Mesendoderm (in vitro differentiated cells): ENCODE measurements around the gene TCF4.

Experiments
- DNase-seq: peaks from one replicate; pipeline ENCODE4 v3.0.0; 2013
- H2AK5ac ChIP-seq: 2 replicates; pipeline ENCODE4 v1.6.1; 2013; ENCODE audit warnings: low read length, inconsistent platforms
- H2BK120ac ChIP-seq: 2 replicates; pipeline ENCODE4 v1.6.1; 2013; ENCODE audit warnings: low read depth, mild to moderate bottlenecking, low read length, moderate library complexity, mixed read lengths
- H2BK15ac ChIP-seq: replicated peaks from 2 replicates; pipeline ENCODE4 v1.6.1; 2013; ENCODE audit warnings: low read depth, mild to moderate bottlenecking, moderate library complexity
- H2BK5ac ChIP-seq: 2 replicates; pipeline ENCODE4 v1.6.1; 2013; ENCODE audit warnings: low read length, inconsistent platforms
- H3K18ac ChIP-seq: 2 replicates; pipeline ENCODE4 v1.6.1; 2013; ENCODE audit warnings: mild to moderate bottlenecking, low read length, mixed read lengths
- H3K23ac ChIP-seq: one replicate; pipeline ENCODE4 v1.6.1; 2013; ENCODE audit warnings: low read length
- H3K27ac ChIP-seq: 2 replicates; pipeline ENCODE4 v1.5.1; 2013; ENCODE audit warnings: low read depth, mild to moderate bottlenecking, inconsistent platforms, low read length, moderate library complexity
- H3K27me3 ChIP-seq: 2 replicates; pipeline ENCODE4 v1.6.1; 2013; ENCODE audit warnings: low read length, control low read depth, mild to moderate bottlenecking, inconsistent platforms; ENCODE audit not compliant: insufficient read depth, poor library complexity
- H3K36me3 ChIP-seq: 2 replicates; pipeline ENCODE4 v1.6.1; 2013; ENCODE audit warnings: low read length, inconsistent platforms; ENCODE audit not compliant: control insufficient read depth, insufficient read depth
- H3K4ac ChIP-seq: one replicate; pipeline ENCODE4 v1.6.1; 2013; ENCODE audit warnings: low read depth, mild to moderate bottlenecking, low read length, moderate library complexity
- H3K4me1 ChIP-seq: 2 replicates; pipeline ENCODE4 v1.6.1; 2013; ENCODE audit warnings: low read depth, low read length, inconsistent platforms; ENCODE audit not compliant: control insufficient read depth
- H3K4me2 ChIP-seq: 2 replicates; pipeline ENCODE4 v1.6.1; 2013; ENCODE audit warnings: low read length
- H3K4me3 ChIP-seq: 2 replicates; pipeline ENCODE4 v1.5.1; 2013; ENCODE audit warnings: mild to moderate bottlenecking, low read length
- H3K56ac ChIP-seq: one replicate; pipeline ENCODE4 v1.6.1; 2013; ENCODE audit warnings: low read length
- H3K79me1 ChIP-seq: 2 replicates; pipeline ENCODE4 v1.6.1; 2013; ENCODE audit warnings: low read length, inconsistent platforms
- H3K79me2 ChIP-seq: 2 replicates; pipeline ENCODE4 v1.6.1; 2013; ENCODE audit warnings: mild to moderate bottlenecking, low read length; ENCODE audit not compliant: control insufficient read depth, insufficient read depth
- H3K9ac ChIP-seq: 2 replicates; pipeline ENCODE4 v1.6.1; 2013; ENCODE audit warnings: low read length, inconsistent platforms
- H4K5ac ChIP-seq: one replicate; pipeline ENCODE4 v1.6.1; 2013; ENCODE audit warnings: low read length
- H4K8ac ChIP-seq: one replicate; pipeline ENCODE4 v1.6.1; 2013; ENCODE audit warnings: low read depth, mild to moderate bottlenecking, control low read depth, low read length, moderate library complexity
- WGBS: extraction: QIAGEN DNeasy Blood & Tissue Kit; methylation state at CpG from one replicate; pipeline ENCODE4 v1.1.7; 2013; ENCODE audit warnings: low lambda C conversion rate, missing lambda C conversion rate; ENCODE audit not compliant: insufficient coverage; ENCODE audit errors: extremely low coverage; 5-methylcytosine and 5-hydroxymethylcytosine counted together

The TCF4 gene

DNA sequence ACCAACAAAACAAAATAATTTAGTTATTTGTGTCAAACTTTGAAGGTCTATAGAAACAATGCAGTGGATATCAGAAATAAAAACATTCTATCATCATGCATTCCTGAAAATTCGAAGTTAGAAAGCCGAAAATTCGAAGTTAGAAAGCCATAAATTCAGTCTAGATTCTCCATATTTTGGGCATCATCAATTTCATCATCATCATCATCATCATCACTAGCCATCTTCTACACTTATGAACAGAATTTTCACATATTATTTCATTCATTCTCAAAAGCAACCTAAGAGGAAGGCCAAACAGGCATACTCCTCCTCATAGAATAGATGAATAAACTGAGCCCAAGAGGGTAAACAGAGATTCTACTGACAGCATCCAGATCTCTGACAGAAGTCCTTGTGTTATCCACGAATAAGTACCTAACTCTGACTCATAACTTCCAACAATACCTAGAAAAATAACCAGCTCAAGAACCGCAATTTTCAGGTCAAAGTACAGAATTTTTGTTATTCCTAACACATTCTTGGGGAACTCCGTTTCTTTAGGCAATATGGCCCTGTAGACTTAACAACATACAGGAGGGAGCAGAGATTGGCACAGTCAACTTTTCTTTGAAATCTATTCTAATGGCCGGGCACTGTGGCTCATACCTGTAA is 84.7 kb downstream of the TCF4 start:
- H3K79me1 ChIP-seq = peaks cover 14% of the 10 kb centered on the region
- no peaks in the 10 kb centered on the region for H3K4me1 ChIP-seq
- no peak overlapping the region for H2AK5ac ChIP-seq
- H3K56ac ChIP-seq = no peak overlapping the region
- peak overlapping the region; percentile 7 for H3K23ac ChIP-seq
- no peak overlapping the region for H3K9ac ChIP-seq
- no peak overlapping the region for H3K4me3 ChIP-seq
- H3K4ac ChIP-seq = no peak overlapping the region
- H3K79me2 ChIP-seq = peaks cover 48% of the 10 kb centered on the region
- no peak overlapping the region for H3K27ac ChIP-seq
- no peaks in the 10 kb centered on the region for H3K36me3 ChIP-seq
- H2BK5ac ChIP-seq = no peak overlapping the region
- no peak overlapping the region for H3K4me2 ChIP-seq
- no peak overlapping the region for H2BK120ac ChIP-seq
- no CpG with 5 or more reads among the region's 7 CpGs for WGBS
- no peak overlapping the region for H4K5ac ChIP-seq
- H3K27me3 ChIP-seq = no peaks in the 10 kb centered on the region
- H3K18ac ChIP-seq = no peak overlapping the region
- no peak overlapping the region for H2BK15ac ChIP-seq
- H4K8ac ChIP-seq = no peak overlapping the region
- no peak for DNase-seq

DNA sequence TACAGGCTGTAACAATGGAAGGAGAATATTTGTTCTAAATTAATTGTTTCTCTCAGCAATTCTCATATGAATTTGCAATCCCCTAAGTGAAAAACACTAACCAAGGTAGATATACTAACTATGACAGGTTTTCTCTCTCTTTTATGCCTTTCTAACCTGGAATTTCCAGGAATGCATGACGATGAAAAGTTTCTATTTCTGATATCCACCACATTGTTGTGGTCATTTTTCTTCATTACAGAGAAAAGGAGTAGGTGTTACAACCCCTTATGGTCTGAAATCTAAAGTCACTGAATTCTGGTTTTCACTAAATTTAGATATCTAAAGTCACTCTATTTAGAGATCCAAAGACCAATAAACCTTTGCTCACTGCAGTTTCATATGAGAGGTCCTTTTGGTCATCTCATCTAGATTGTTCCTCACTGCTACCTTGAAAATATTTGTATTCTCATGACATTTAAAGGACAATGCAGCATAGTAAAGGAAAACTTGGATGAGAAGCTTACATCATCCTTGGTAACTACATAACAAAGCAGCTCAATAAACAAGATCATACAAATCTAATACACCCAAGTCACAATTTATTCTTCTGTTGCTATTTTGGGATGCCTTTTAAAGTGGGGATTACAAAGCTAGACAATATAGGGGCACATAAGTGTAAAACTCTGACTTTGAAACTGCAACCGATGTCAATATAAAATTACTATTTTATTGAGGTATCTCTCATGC is 85.8 kb downstream of the TCF4 start:
- no peak overlapping the region for H3K4me3 ChIP-seq
- H4K8ac ChIP-seq = no peak overlapping the region
- H3K4ac ChIP-seq = no peak overlapping the region
- H4K5ac ChIP-seq = no peak overlapping the region
- H2BK15ac ChIP-seq = no peak overlapping the region
- no peaks in the 10 kb centered on the region for H3K4me1 ChIP-seq
- no peaks in the 10 kb centered on the region for H3K36me3 ChIP-seq
- H3K79me2 ChIP-seq = peaks cover 44% of the 10 kb centered on the region
- peaks cover 11% of the 10 kb centered on the region for H3K79me1 ChIP-seq
- H3K4me2 ChIP-seq = no peak overlapping the region
- no peak overlapping the region for H3K9ac ChIP-seq
- no peak overlapping the region for H2BK5ac ChIP-seq
- peak; percentile 49 for DNase-seq
- no peak overlapping the region for H2BK120ac ChIP-seq
- H2AK5ac ChIP-seq = no peak overlapping the region
- WGBS = no CpG with 5 or more reads among the region's 2 CpGs
- no peak overlapping the region for H3K27ac ChIP-seq
- H3K27me3 ChIP-seq = no peaks in the 10 kb centered on the region
- H3K23ac ChIP-seq = no peak overlapping the region
- H3K18ac ChIP-seq = no peak overlapping the region
- H3K56ac ChIP-seq = no peak overlapping the region

DNA sequence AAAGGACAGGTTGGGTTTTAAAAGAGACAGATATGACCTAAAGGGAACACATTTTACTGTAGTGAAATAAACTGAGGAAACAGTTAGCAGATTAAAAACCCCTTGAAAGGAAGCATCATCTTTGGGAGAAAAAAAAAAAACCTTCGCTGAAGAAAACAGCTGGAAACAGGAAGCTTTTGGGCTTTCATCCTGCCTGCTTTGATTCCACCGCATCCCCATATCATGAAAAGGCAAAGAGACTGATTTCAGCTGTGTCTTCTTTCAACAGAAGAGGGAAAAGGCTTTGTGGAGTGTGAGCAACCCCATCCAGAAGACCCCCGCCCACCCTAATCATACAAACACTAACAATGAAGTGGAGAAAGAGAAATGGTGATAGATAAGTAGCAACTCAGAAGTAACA is 86.4 kb downstream of the TCF4 start:
- Histone ChIP-seq H3K56ac (no peak overlapping the region), H3K4me3 (no peak overlapping the region), H3K4me1 (no peaks in the 10 kb centered on the region), H3K18ac (no peak overlapping the region), H2AK5ac (no peak overlapping the region), H3K27ac (no peak overlapping the region), H3K36me3 (no peaks in the 10 kb centered on the region), H2BK15ac (no peak overlapping the region), H3K4ac (no peak overlapping the region), H3K9ac (no peak overlapping the region), H3K27me3 (no peaks in the 10 kb centered on the region), H4K5ac (no peak overlapping the region), H4K8ac (no peak overlapping the region), H3K23ac (no peak overlapping the region), H2BK120ac (no peak overlapping the region), H3K79me1 (peaks cover 9% of the 10 kb centered on the region), H2BK5ac (no peak overlapping the region), H3K79me2 (peaks cover 42% of the 10 kb centered on the region), H3K4me2 (no peak overlapping the region)
- peak; percentile 88 for DNase-seq
- WGBS = no CpG with 5 or more reads among the region's 3 CpGs

- Histone ChIP-seq H3K27me3 (no peaks in the 10 kb centered on the region), H3K4ac (no peak overlapping the region), H3K79me1 (peaks cover 11% of the 10 kb centered on the region), H3K4me2 (no peak overlapping the region), H3K56ac (no peak overlapping the region), H2BK15ac (no peak overlapping the region), H3K9ac (no peak overlapping the region), H4K8ac (no peak overlapping the region), H3K27ac (no peak overlapping the region), H4K5ac (no peak overlapping the region), H3K18ac (no peak overlapping the region), H2BK5ac (no peak overlapping the region), H3K4me1 (no peaks in the 10 kb centered on the region), H2AK5ac (no peak overlapping the region), H3K36me3 (no peaks in the 10 kb centered on the region), H3K4me3 (no peak overlapping the region), H3K23ac (no peak overlapping the region), H2BK120ac (no peak overlapping the region), H3K79me2 (peaks cover 37% of the 10 kb centered on the region)
- WGBS = no CpG with 5 or more reads among the region's 4 CpGs
- no peak for DNase-seq
Observed at GRCh38 chr18:55500316-55501086, 87.5 kb downstream of the TCF4 start.

- Histone ChIP-seq H3K36me3 (no peaks in the 10 kb centered on the region), H3K79me2 (peaks cover 32% of the 10 kb centered on the region), H3K9ac (no peak overlapping the region), H3K4me3 (no peak overlapping the region), H3K23ac (no peak overlapping the region), H3K79me1 (peaks cover 7% of the 10 kb centered on the region), H2BK120ac (no peak overlapping the region), H3K27me3 (no peaks in the 10 kb centered on the region), H3K4me1 (no peaks in the 10 kb centered on the region), H3K56ac (no peak overlapping the region), H4K8ac (no peak overlapping the region), H2BK5ac (no peak overlapping the region), H3K4ac (no peak overlapping the region), H3K4me2 (no peak overlapping the region), H3K27ac (no peak overlapping the region), H2AK5ac (no peak overlapping the region), H4K5ac (no peak overlapping the region), H3K18ac (peak overlapping the region; percentile 23), H2BK15ac (no peak overlapping the region)
- DNase-seq = no peak
- no CpG with 5 or more reads among the region's 3 CpGs for WGBS
Observed at GRCh38 chr18:55499526-55499925, 88.5 kb downstream of the TCF4 start.
